HG03045 (cell line): Measurements from ENCODE around the gene EPHA6.
"Not testable (repeated sequence)": the region's sequence is repeated elsewhere in the genome, so short reads cannot be mapped to it uniquely, and the experiment has no call there.

Experiments
- ATAC-seq: cut with Tn5 transposase; IDR thresholded peaks from one replicate; pipeline ENCODE4 v1.9.1; 2021; ENCODE audit warnings: mild to moderate bottlenecking, moderate library complexity; ENCODE audit not compliant: unreplicated experiment

The EPHA6 gene

GRCh38 chr3:97576221-97576620 lies 761.8 kb downstream of the EPHA6 start:
- ATAC-seq: no peak

GRCh38 chr3:97579365-97579764 lies 765.0 kb downstream of the EPHA6 start:
- no peak for ATAC-seq

GRCh38 chr3:97610626-97611025 lies 796.2 kb downstream of the EPHA6 start:
- ATAC-seq: no peak

- no peak for ATAC-seq
These were observed 798.2 kb downstream of the EPHA6 start for GRCh38 chr3:97612632-97613031.

- ATAC-seq: no peak
These were observed 798.7 kb downstream of the EPHA6 start for GRCh38 chr3:97613139-97613538.

- ATAC-seq: not testable (repeated sequence)
These were observed 806.1 kb downstream of the EPHA6 start for GRCh38 chr3:97620514-97620913.

- ATAC-seq: no peak
These were observed 822.1 kb downstream of the EPHA6 start for GRCh38 chr3:97636465-97636864.

- no peak for ATAC-seq
These were observed 832.5 kb downstream of the EPHA6 start for GRCh38 chr3:97646932-97647331.

- ATAC-seq: no peak
These were observed 833.1 kb downstream of the EPHA6 start for GRCh38 chr3:97647441-97647982.

- no peak for ATAC-seq
These were observed 841.6 kb downstream of the EPHA6 start for GRCh38 chr3:97655971-97656370.

- no peak for ATAC-seq
These were observed 842.2 kb downstream of the EPHA6 start for GRCh38 chr3:97656638-97657037.

- no peak for ATAC-seq
These were observed 844.4 kb downstream of the EPHA6 start for GRCh38 chr3:97658668-97659285.

- no peak for ATAC-seq
These were observed 847.9 kb downstream of the EPHA6 start for GRCh38 chr3:97662264-97662663.

GRCh38 chr3:97662762-97663161 lies 848.4 kb downstream of the EPHA6 start:
- ATAC-seq: no peak

- no peak for ATAC-seq
These were observed 851.5 kb downstream of the EPHA6 start for GRCh38 chr3:97665896-97666295.

- ATAC-seq: no peak
These were observed 856.6 kb downstream of the EPHA6 start for GRCh38 chr3:97670952-97671351.

GRCh38 chr3:97673357-97673997 lies 859.1 kb downstream of the EPHA6 start:
- no peak for ATAC-seq

- no peak for ATAC-seq
These were observed 860.1 kb downstream of the EPHA6 start for GRCh38 chr3:97674461-97674860.

GRCh38 chr3:97680210-97680609 lies 865.8 kb downstream of the EPHA6 start:
- no peak for ATAC-seq

GRCh38 chr3:97680696-97681095 lies 866.3 kb downstream of the EPHA6 start:
- no peak for ATAC-seq

GRCh38 chr3:97684490-97684889 lies 870.1 kb downstream of the EPHA6 start:
- no peak for ATAC-seq

GRCh38 chr3:97686258-97686657 lies 871.9 kb downstream of the EPHA6 start:
- no peak for ATAC-seq

GRCh38 chr3:97687734-97688133 lies 873.3 kb downstream of the EPHA6 start:
- ATAC-seq: no peak
